Smooth muscle cell (in vitro differentiated cells): ENCODE results near the gene LDLRAD4. TPM values are rescaled to one million over a fixed set of nuclear protein-coding genes. Genes with fewer than 3 reads are reported as not detected.
"Not testable (repeated sequence)": the region's sequence is repeated elsewhere in the genome, so short reads cannot be mapped to it uniquely, and the experiment has no call there.

Source experiments
- DNase-seq: peaks from one replicate; lab custom pipeline; 2025; ENCODE audit not compliant: unreplicated experiment; lab: John Stamatoyannopoulos, UW
- H2AFZ ChIP-seq: fragments of 200-600 bp; sonication (generic); 2 replicates; pipeline ENCODE4 v1.6.0; 2016; ENCODE audit warnings: antibody characterized with exemption, low read depth, mild to moderate bottlenecking
- H3F3A ChIP-seq: fragments of 200-600 bp; sonication (generic); 2 replicates; pipeline ENCODE4 v1.6.0; 2017; ENCODE audit warnings: antibody characterized with exemption, low read depth
- H3K27ac ChIP-seq: fragments of 200-600 bp; sonication (generic); 2 replicates; pipeline ENCODE4 v1.5.1; 2016; ENCODE audit warnings: low read depth, mild to moderate bottlenecking
- H3K27me3 ChIP-seq: fragments of 200-600 bp; sonication (generic); 2 replicates; pipeline ENCODE4 v1.6.1; 2016; ENCODE audit warnings: low read depth, mild to moderate bottlenecking
- H3K36me3 ChIP-seq: fragments of 200-600 bp; sonication (generic); 2 replicates; pipeline ENCODE4 v1.5.1; 2016; ENCODE audit warnings: low read depth
- H3K4me1 ChIP-seq: fragments of 200-600 bp; sonication (generic); 2 replicates; pipeline ENCODE4 v1.5.1; 2016; ENCODE audit warnings: low read depth
- H3K4me2 ChIP-seq: fragments of 200-600 bp; sonication (generic); 2 replicates; pipeline ENCODE4 v1.6.0; 2016; ENCODE audit warnings: mild to moderate bottlenecking
- H3K4me3 ChIP-seq: fragments of 200-600 bp; sonication (generic); 2 replicates; pipeline ENCODE4 v1.5.1; 2016; ENCODE audit warnings: mild to moderate bottlenecking
- H3K79me2 ChIP-seq: fragments of 200-600 bp; sonication (generic); 2 replicates; pipeline ENCODE4 v1.6.0; 2016; ENCODE audit warnings: low read depth, mild to moderate bottlenecking
- H3K9ac ChIP-seq: fragments of 200-600 bp; sonication (generic); 2 replicates; pipeline ENCODE4 v1.6.0; 2016; ENCODE audit warnings: low read depth
- H3K9me3 ChIP-seq: fragments of 200-600 bp; sonication (generic); replicated peaks from 2 replicates; pipeline ENCODE4 v1.5.1; 2016; ENCODE audit warnings: low read depth
- H4K20me1 ChIP-seq: fragments of 200-600 bp; sonication (generic); 2 replicates; pipeline ENCODE4 v1.6.0; 2016; ENCODE audit warnings: low read depth
- CTCF ChIP-seq: fragments of 200-600 bp; sonication (generic); IDR thresholded peaks from 2 replicates; pipeline ENCODE4 v1.5.1; 2017; ENCODE audit warnings: borderline replicate concordance, mild to moderate bottlenecking, antibody characterized with exemption; ENCODE audit not compliant: insufficient read depth, poor library complexity, severe bottlenecking
- WGBS: methylation state at CpG from one replicate; pipeline ENCODE4 v1.1.7; 2016; ENCODE audit warnings: low lambda C conversion rate; 5-methylcytosine and 5-hydroxymethylcytosine counted together
- polyA plus RNA-seq: library from polyadenylated mRNA; unstranded; fragments of >200 nt; fragmentation: Nextera tagmentation; extraction: Ambion mirVana; gene quantifications from 2 replicates; pipeline ENCODE4 v1.2.1, GENCODE V29; 2016
- total RNA-seq: library from RNA; depleted of rRNA; stranded (reverse); fragments of >200 nt; gene quantifications from 2 replicates; pipeline ENCODE4 v1.2.3, GENCODE V29; 2014

The LDLRAD4 gene
- total and polyA plus RNA-seq, 2 experiments from 2014 or later, result 36.2 to 48.3 TPM

DNA sequence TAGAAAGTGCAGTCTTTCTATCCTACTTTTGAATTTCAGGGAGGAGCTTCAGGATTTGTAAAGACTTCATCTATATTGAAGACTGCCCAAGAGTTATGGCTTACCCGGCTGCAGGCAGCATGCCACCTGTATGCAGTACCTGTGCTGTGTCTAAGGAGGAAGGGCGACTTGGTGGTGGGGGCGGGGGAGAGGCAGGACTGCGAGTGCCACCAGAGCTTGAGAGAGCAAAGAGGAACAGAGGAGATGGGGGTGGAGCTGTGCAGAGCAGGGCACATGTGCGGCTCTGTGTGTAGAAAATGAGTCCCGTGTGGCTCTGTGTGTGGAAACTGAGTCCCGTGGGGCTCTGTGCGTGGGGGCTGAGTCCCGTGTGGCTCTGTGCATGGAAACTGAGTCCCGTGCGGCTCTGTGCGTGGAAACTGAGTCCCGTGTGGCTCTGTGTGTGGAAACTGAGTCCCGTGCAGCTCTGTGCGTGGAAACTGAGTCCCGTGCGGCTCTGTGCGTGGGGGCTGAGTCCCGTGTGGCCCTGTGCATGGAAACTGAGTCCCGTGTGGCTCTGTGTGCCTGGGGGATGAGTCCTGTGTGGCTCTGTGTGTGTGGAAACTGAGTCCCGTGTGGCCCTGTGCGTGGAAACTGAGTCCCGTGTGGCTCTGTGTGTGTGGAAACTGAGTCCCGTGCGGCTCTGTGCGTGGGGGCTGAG, 43.2 kb downstream of the LDLRAD4 start:
- Histone ChIP-seq H3K36me3 (no peaks in the 10 kb centered on the region), H3K27ac (peak overlapping the region; percentile 77), H4K20me1 (peaks cover 81% of the 10 kb centered on the region), H3K4me1 (peaks cover 12% of the 10 kb centered on the region), H3K4me2 (no peak overlapping the region), H3K9me3 (no peaks in the 10 kb centered on the region), H3F3A (peaks cover 17% of the 10 kb centered on the region), H3K27me3 (no peaks in the 10 kb centered on the region), H3K9ac (no peak overlapping the region), H3K79me2 (peaks cover 84% of the 10 kb centered on the region), H3K4me3 (no peak overlapping the region), H2AFZ (no peak overlapping the region)
- no peak for DNase-seq
- TF ChIP-seq CTCF, result no peak
- 90% methylated on average over 26 of the region's 26 CpGs for WGBS

- Histone ChIP-seq H4K20me1 (peaks cover 81% of the 10 kb centered on the region), H3K4me1 (peaks cover 15% of the 10 kb centered on the region), H3K79me2 (peaks cover 80% of the 10 kb centered on the region), H3F3A (peaks cover 17% of the 10 kb centered on the region)
- H3K9ac ChIP-seq, DNase-seq, H3K27ac ChIP-seq, H3K27me3 ChIP-seq, H3K9me3 ChIP-seq, H3K4me3 ChIP-seq, H2AFZ ChIP-seq, H3K4me2 ChIP-seq, H3K36me3 ChIP-seq: not testable (repeated sequence)
- 90% methylated on average over 27 of the region's 33 CpGs for WGBS
Measured at GRCh38 chr18:13262358-13262680, 43.8 kb downstream of the LDLRAD4 start.

GRCh38 chr18:13262839-13263691, 44.5 kb downstream of the LDLRAD4 start:
- no peaks in the 10 kb centered on the region for H3K27me3 ChIP-seq
- H3K4me1 ChIP-seq, result peaks cover 21% of the 10 kb centered on the region
- H3K36me3 ChIP-seq, result no peaks in the 10 kb centered on the region
- H3F3A ChIP-seq, result peaks cover 23% of the 10 kb centered on the region
- peaks cover 72% of the 10 kb centered on the region for H3K79me2 ChIP-seq
- H3K4me2 ChIP-seq, result no peak overlapping the region
- no peak overlapping the region for H3K4me3 ChIP-seq
- 97% methylated on average over 28 of the region's 50 CpGs for WGBS
- no peak for TF ChIP-seq CTCF
- H2AFZ ChIP-seq, result no peak overlapping the region
- no peak overlapping the region for H3K9ac ChIP-seq
- H3K27ac ChIP-seq, result no peak overlapping the region
- no peak for DNase-seq
- H3K9me3 ChIP-seq, result no peaks in the 10 kb centered on the region
- peaks cover 81% of the 10 kb centered on the region for H4K20me1 ChIP-seq

DNA sequence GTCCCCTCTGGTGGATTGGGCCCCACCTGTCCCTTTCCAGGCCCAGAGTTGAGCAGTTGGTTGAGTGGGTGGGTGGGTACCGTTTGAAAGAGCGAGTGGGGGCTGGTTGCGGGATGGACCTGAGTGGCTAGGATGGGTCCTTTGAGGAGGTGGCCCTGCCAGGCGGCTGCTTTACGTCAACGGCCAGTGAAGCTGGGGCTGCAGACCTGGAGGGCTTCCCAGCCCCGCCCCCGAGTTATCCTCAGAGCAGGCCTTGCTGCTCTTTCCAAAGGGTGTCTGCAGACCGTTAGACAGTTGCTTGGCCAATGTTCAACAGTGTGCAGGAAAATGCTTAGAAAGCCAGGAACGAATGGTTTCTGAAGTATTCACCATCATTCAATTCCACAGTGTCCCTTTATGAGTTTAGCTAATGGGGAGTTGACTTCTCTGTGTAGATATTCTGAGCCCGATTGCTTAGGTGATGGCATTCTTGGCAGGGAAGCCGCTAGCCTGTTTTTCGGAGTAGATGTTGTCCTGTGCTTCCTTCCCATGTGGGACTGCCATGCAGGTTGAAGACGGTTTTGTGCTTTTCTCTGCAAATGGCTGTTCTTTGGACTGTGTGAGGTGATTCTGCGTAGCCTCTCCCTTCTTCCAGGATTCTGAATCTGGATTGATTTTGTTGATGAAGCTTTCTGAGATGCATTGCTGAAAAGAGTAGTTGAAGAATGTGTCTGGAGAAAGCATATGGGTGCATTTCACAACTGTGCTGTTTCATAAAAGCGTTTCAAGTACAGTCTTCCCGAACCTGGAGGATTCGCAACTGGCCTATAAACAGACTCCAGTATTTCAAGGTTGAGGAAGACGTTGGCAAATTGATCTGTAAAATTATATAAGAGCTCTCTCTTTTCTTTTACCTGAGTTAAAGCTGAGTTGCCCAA, 45.8 kb downstream of the LDLRAD4 start:
- H4K20me1 ChIP-seq, result peaks cover 73% of the 10 kb centered on the region
- DNase-seq, result no peak
- H3K4me1 ChIP-seq, result peaks cover 33% of the 10 kb centered on the region
- 72% methylated on average over 19 of the region's 19 CpGs for WGBS
- H3K36me3 ChIP-seq, result no peaks in the 10 kb centered on the region
- H2AFZ ChIP-seq, result no peak overlapping the region
- no peak for TF ChIP-seq CTCF
- H3K4me3 ChIP-seq, result no peak overlapping the region
- peaks cover 25% of the 10 kb centered on the region for H3F3A ChIP-seq
- no peaks in the 10 kb centered on the region for H3K27me3 ChIP-seq
- peaks cover 65% of the 10 kb centered on the region for H3K79me2 ChIP-seq
- no peak overlapping the region for H3K9ac ChIP-seq
- no peak overlapping the region for H3K27ac ChIP-seq
- no peaks in the 10 kb centered on the region for H3K9me3 ChIP-seq
- no peak overlapping the region for H3K4me2 ChIP-seq
